ENCODE data around the gene THY1. TPM values are rescaled to one million over a fixed set of nuclear protein-coding genes. Genes with fewer than 3 reads are reported as not detected.

THY1 gene
- total and polyA plus RNA-seq, 7 donors, result 5.3 to 214 (median 59.8) TPM

- H3K36me3 ChIP-seq, result no peaks in the 10 kb centered on the region
- no peak for DNase-seq
- 41 to 47% methylated on average over 1 of the region's 1 CpG for WGBS, 2 donors
- intact Hi-C loops (cut with DNase I), result no loop called here
- peaks cover 0 to 16% (median 15%) of the 10 kb centered on the region in 4 donors for H3K4me1 ChIP-seq
- no peak overlapping the region for H3K4me3 ChIP-seq
- TF ChIP-seq POLR2A (IDR thresholded peaks at IDR 0.05) (no peak), POLR2AphosphoS5 (IDR thresholded peaks at IDR 0.05) (no peak), EP300 (IDR thresholded peaks at IDR 0.05) (no peak)
- TF ChIP-seq, protein P1, sequence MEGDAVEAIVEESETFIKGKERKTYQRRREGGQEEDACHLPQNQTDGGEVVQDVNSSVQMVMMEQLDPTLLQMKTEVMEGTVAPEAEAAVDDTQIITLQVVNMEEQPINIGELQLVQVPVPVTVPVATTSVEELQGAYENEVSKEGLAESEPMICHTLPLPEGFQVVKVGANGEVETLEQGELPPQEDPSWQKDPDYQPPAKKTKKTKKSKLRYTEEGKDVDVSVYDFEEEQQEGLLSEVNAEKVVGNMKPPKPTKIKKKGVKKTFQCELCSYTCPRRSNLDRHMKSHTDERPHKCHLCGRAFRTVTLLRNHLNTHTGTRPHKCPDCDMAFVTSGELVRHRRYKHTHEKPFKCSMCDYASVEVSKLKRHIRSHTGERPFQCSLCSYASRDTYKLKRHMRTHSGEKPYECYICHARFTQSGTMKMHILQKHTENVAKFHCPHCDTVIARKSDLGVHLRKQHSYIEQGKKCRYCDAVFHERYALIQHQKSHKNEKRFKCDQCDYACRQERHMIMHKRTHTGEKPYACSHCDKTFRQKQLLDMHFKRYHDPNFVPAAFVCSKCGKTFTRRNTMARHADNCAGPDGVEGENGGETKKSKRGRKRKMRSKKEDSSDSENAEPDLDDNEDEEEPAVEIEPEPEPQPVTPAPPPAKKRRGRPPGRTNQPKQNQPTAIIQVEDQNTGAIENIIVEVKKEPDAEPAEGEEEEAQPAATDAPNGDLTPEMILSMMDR (IDR thresholded peaks at IDR 0.05), result no peak
- no peaks in the 10 kb centered on the region for H3K9me3 ChIP-seq
- H3K27me3 ChIP-seq, result no peaks in the 10 kb centered on the region
- peak overlapping the region in 2 of 4 donors; percentile 59 to 65 for H3K27ac ChIP-seq
Measured at GRCh38 chr11:119433358-119433725, 10.4 kb upstream of the THY1 start.

DNA sequence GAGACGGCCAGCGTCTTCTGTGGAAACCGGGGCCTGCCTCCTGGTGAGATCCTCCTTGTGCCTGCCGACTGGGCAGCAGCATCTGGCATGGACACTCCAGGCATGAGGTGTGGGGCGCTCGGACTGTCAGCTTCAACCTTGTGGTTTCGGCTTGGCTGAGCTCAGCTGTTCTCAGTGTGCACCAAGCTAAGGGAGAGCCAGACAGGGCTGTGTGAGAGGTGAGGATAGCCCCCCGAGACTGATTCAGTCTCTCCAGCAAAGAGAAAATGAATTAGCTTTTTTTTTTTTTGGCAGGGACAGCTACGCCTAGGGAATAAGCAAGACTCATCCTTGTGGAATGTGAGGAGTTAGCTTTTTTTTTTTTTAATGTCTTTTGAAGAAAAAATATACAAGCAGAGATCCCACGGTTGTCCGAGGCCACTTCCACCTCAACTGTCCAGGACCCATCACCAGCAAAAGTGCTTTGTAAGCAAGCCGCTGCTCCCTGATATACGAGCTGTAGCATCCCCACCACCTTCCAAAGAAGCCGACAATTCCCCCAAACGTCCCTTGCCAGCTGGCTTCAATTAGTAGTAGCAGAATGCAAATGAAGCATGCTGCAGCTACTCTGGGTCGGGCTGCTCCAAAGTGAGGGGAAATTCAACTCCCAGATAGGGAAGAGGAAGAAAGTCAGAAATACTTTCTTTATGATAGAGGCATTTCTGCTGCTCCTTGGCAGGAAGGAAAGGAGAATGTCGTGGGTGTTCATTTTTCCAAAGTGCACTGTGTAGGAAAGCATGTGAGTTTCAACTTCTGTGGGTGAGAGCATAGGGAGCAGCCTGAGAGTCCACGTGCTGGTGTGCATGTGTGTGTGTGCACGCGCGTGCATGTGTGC lies 9.7 kb upstream of the THY1 start:
- H3K27ac ChIP-seq, result peak overlapping the region in 3 of 4 donors; percentile 51 to 65 (median 59)
- intact Hi-C loops (cut with DNase I), result no loop called here
- no peak for DNase-seq

GRCh38 chr11:119431523-119431922 lies 8.6 kb upstream of the THY1 start:
- no peaks in the 10 kb centered on the region for H3K9me3 ChIP-seq

More for the DNA sequence above, 9.7 kb upstream of the THY1 start:
- H3K36me3 ChIP-seq, result no peaks in the 10 kb centered on the region
- 58 to 62% methylated on average over 21 of the region's 21 CpGs for WGBS, 2 donors
- peak overlapping the region in 3 of 4 donors; percentile 4 to 17 (median 15) for H3K4me3 ChIP-seq
- H3K4me1 ChIP-seq, result peaks cover 0 to 16% (median 15%) of the 10 kb centered on the region in 4 donors
- no peaks in the 10 kb centered on the region for H3K27me3 ChIP-seq
- TF ChIP-seq POLR2AphosphoS5 (IDR thresholded peaks at IDR 0.05), result peak in 2 of 4 donors; percentile 6 to 14
- TF ChIP-seq, protein P1 (IDR thresholded peaks at IDR 0.05), result no peak
- no peaks in the 10 kb centered on the region for H3K9me3 ChIP-seq

GRCh38 chr11:119427279-119427678 lies 4.3 kb upstream of the THY1 start:
- Histone ChIP-seq H3K36me3 (no peaks in the 10 kb centered on the region), H3K9me3 (no peaks in the 10 kb centered on the region), H3K4me1 (peaks cover 0 to 32% (median 27%) of the 10 kb centered on the region in 4 donors), H3K27me3 (peaks cover 0 to 10% (median 9%) of the 10 kb centered on the region in 3 donors), H3K4me3 (no peak overlapping the region), H3K27ac (no peak overlapping the region)
- DNase-seq, result peak; percentile 73
- 81 to 83% methylated on average over 5 of the region's 5 CpGs for WGBS, 2 donors
- intact Hi-C loops (cut with DNase I), result no loop called here
- no peak for TF ChIP-seq POLR2AphosphoS5 (IDR thresholded peaks at IDR 0.05)
- TF ChIP-seq EP300 (IDR thresholded peaks at IDR 0.05), result no peak
- no peak for TF ChIP-seq POLR2A (IDR thresholded peaks at IDR 0.05)
- TF ChIP-seq, protein P1 (IDR thresholded peaks at IDR 0.05), result no peak

More at GRCh38 chr11:119431523-119431922, 8.6 kb upstream of the THY1 start:
- WGBS, 2 donors, result 85 to 90% methylated on average over 7 of the region's 7 CpGs
- peaks cover 0 to 16% (median 15%) of the 10 kb centered on the region in 4 donors for H3K4me1 ChIP-seq
- intact Hi-C loops (cut with DNase I), result no loop called here
- H3K27ac ChIP-seq, result peak overlapping the region in 1 of 4 donors; percentile 59
- no peak overlapping the region for H3K4me3 ChIP-seq
- TF ChIP-seq, protein P1 (IDR thresholded peaks at IDR 0.05), result no peak
- TF ChIP-seq POLR2AphosphoS5 (IDR thresholded peaks at IDR 0.05), result no peak
- no peak for TF ChIP-seq POLR2A (IDR thresholded peaks at IDR 0.05)
- TF ChIP-seq EP300 (IDR thresholded peaks at IDR 0.05), result no peak
- no peaks in the 10 kb centered on the region for H3K27me3 ChIP-seq
- DNase-seq, result no peak
- H3K36me3 ChIP-seq, result no peaks in the 10 kb centered on the region

Measured in sigmoid colon (tissue), 7 donors.